Activated CD4-positive, CD25-positive, alpha-beta regulatory T cell treated with anti-CD3 and anti-CD28 coated beads, Interleukin-2, amount 50 U/mL, for 16 hours (primary cell): Measurements from ENCODE around the gene CARS2.
"Not testable (repeated sequence)": the region's sequence is repeated elsewhere in the genome, so short reads cannot be mapped to it uniquely, and the experiment has no call there.

Source experiments
- DNase-seq: peaks from one replicate; pipeline ENCODE4 v3.0.0-alpha.2; 2020; ENCODE audit warnings: low read depth, low spot score

The CARS2 gene

DNA sequence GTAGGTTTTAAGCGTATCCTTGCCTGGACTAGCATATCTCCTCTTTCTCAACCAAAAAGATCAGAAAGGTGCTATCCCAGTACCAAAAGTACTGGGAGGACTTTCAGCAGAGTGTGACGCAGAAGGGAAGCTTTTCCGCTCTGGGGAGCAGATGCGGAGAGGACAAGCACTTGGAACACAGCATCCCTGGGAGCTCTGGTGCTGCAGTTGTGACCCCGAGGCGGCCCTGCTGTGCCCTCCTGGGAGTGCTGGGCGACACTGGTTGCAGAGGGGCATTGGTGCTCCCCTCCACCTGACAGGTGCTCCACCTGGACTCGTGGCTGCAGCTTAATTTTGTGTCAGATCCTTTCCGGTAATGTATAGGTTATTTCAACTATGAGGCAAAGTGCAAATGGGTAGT is 87.1 kb downstream of the CARS2 start:
- DNase-seq = no peak

DNA sequence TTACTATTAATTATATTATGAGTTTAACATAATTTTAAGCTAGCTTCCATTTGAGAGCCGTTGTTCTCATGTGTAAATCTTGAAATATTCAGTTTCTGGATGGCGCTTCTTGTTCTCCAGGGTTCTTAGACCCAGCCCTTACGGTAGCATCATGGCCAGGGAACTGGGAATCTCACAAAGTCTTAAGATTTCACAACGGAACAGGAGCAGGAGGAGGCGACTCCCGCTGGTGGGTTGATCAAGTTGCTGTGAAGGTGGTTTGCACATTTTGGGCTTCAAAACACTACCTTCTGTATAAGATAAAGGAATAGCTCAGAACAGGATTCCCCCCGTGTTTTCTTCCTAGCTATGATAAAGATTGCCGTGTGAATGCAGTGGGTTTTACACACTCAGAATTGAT is 87.7 kb downstream of the CARS2 start:
- no peak for DNase-seq

DNA sequence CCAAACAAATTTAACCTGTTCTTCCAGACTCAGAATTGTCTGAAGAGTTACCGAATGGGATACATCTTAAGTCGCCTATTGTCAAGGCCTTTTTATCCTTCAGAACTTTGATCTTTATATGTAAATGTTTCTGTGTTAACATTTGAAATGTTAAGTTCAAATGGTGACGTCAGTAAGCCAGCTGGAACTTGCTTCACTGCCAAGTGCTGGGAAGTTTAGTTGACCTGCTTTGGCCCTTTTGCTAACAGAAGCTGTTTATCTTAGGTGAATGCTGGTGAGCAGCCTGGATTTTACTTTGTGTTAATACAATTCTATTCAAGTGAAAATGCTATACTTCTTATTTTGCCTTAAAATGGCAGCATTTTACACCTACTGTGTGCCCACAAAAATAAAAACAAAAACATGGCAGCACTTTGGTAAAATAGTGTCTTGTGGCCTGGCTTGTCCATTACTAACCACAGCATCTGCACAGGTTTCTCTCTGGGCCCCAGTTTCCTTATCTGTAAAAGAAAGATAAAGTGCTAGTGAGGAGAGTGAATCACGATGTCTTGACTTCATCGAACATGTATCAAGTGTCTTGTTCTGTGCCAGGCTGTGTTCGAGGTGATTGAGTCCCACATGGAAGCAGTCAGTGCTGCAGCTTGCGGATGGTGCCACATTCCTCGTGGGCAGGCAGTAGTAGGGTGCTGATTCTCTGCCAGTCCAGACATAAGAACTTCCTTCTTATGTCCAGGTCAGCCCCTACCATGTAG is 88.4 kb downstream of the CARS2 start:
- DNase-seq = no peak

GRCh38 chr13:110616103-110617101 is 89.5 kb downstream of the CARS2 start:
- no peak for DNase-seq

DNA sequence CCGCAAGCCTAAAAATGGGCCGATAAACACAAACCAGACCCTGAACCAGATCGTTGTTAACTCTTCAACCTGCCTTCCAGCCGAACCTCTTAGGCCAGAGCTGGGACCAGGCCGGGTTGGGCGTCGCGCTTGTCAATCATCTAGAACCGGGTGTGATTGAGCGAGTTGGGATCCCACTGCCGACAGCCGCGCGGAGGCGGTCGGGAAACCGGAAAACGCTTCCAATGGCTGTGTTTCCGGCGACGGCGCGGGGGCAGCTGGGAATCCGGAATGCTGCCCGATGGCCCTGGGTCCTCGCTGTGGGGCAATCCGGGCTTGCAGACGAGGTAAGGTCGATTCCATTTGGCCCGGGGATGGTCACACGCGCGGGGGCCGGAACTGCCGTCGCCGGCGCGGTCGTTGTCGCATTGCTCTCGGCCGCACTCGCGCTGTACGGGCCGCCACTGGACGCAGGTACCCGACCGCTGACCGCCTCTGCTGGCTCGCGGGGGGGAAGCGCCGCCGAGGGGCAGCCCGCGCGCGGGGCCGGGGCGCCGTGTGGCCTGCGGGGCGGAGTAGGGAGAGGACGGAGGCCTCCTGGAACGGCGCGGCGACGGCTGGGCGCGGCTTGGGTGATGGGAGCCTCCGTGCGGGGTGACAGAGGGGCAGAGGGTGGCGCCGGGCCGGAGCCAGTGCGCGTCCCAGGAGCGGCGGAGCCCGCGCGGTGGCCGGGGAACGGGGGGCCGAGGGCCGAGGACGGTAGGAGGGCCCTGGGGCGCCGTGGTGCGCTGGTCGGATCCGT is 90.4 kb downstream of the CARS2 start, which contains the start of gene NAXD:
TSS of gene NAXD (plus strand) at position 224 of the 781 bp plus-strand sequence. CDS start at position 281, 57 bp downstream.
- peak; percentile 54 for DNase-seq

DNA sequence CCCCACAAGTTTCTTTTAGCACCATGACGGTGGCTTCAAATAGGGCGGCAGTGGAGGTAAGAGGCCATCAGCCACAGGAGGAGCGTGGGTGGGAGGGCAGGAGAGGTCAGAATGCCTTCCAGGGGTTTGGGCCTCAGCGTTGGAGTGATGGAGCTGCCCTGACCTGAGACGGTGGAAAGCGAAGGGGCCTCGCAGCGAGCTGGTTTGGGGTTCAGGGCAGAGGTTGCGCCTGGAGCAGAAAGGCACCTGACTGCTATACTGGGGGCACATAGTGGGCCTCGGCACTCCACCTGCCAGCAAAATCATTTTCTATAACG is 91.0 kb downstream of the CARS2 start:
- no peak for DNase-seq

- DNase-seq = no peak
Measured at GRCh38 chr13:110610955-110611595, 94.8 kb downstream of the CARS2 start.

- no peak for DNase-seq
Measured at GRCh38 chr13:110607675-110608224, 98.2 kb downstream of the CARS2 start.

GRCh38 chr13:110606281-110606680 is 99.6 kb downstream of the CARS2 start:
- not testable (repeated sequence) for DNase-seq

- no peak for DNase-seq
Measured at GRCh38 chr13:110605132-110605531, 100.8 kb downstream of the CARS2 start.

DNA sequence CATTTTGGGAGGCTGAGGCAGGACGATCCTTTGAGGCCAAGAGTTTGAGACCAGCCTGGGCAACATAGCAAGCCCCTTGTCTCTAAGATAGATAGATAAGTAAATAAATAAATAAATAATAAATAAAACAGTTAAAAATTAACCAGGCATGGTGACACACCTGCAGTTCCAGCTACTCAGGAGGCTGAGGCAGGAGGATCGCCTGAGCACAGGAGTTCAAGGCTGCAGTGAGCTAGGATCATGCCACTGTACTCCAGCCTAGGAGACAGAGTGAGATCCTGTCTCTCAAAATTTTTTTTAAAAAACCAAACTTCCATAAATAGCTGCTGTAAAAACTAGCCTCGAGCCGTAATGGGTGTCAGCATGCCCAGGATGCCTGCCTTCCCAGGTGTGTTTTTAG is 104.9 kb downstream of the CARS2 start:
- no peak for DNase-seq

DNA sequence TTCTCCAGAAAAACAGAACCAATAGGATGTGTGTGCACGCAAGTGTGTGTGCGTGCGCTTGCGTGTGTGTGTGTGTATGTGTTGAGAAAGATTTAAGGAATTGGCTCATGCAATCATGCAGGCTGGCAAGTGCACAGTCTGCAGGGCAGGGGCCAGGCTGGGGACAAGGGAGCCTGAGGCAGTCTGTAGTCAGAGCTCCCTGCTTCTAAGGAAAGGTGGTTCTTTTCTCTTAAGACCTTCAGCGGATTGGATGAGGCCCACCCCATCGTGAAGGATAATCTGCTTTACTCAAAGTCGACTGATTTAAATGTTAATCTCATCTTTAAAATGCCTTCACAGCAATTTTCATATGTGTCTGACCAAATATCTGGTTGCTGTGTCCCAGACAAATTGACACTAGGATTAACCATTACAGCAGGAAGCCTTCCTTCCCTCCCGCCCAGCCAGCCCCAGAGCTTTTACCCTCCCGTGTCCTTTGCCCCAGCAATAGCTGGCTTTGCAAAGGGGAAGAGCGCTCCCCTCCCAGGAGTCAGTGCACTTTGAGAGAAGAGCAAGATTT is 105.6 kb downstream of the CARS2 start:
- no peak for DNase-seq

GRCh38 chr13:110597041-110597689 is 108.8 kb downstream of the CARS2 start:
- no peak for DNase-seq

GRCh38 chr13:110593430-110594130 is 112.3 kb downstream of the CARS2 start:
- no peak for DNase-seq

DNA sequence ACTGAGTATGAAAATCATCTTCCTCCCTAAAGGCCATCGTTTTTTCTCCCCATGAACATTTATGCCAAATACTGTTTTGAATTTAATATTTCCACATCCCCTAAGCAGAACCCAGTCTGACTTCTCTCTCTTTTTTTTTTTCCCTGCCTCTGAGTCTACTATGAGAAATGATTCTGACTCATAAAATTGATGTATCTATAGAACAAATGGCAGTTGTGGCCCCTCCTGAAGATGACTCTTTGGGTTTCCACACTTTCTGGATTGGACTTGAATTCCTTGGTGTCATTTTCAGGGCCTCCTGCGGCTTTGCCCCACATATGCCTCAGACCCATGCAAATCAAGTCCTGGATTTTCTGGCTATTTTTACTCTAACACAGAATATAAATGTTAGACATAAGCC is 113.3 kb downstream of the CARS2 start:
- DNase-seq = no peak
